DMS 273 (cell line): ENCODE data around the gene ZNF275.
"Not testable (repeated sequence)": the region's sequence is repeated elsewhere in the genome, so short reads cannot be mapped to it uniquely, and the experiment has no call there.

ENCODE experiments used
- DNase-seq: peaks from one replicate; lab custom pipeline; 2025; ENCODE audit not compliant: unreplicated experiment; lab: John Stamatoyannopoulos, UW

The ZNF275 gene

DNA sequence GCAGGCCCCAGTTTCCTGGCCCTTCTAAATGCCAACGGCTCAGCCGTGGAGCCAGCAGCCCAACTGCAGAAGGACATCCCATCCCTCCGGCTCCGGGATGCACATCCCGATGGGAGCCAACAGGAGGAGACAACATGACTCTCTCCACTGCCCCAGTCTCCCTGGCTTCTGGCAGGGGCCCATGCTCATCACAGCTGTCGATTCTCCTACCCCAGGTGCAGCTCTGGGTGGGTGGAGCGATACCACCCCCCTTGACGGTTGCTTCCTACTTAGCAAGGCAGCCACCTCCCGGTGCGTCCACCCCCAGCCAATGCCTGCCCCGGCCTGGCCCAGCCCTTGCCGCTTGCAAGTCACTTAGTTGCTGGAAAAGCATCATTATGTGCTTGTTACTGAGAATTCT, 19.5 kb downstream of the ZNF275 start:
- DNase-seq: peak; percentile 77

DNA sequence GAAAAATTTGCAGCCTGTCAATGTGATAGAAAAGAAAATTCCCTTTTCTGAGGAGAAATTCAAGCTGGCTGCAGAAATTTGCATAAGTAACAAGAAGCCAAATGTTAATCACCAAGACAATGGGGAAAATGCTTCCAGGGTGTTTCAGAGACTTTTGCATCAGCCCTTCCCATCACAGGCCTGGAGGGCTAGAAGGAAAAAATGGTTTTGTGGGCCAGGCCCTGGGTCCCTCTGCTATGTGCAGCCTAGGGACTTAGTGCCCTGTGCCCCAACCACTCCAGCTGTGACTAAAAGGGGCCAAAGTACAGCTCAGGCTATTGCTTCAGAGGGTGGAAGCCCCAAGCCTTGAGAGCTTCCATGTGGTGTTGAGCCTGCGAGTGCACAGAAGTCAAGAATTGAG, 23.9 kb downstream of the ZNF275 start:
- no peak for DNase-seq

DNA sequence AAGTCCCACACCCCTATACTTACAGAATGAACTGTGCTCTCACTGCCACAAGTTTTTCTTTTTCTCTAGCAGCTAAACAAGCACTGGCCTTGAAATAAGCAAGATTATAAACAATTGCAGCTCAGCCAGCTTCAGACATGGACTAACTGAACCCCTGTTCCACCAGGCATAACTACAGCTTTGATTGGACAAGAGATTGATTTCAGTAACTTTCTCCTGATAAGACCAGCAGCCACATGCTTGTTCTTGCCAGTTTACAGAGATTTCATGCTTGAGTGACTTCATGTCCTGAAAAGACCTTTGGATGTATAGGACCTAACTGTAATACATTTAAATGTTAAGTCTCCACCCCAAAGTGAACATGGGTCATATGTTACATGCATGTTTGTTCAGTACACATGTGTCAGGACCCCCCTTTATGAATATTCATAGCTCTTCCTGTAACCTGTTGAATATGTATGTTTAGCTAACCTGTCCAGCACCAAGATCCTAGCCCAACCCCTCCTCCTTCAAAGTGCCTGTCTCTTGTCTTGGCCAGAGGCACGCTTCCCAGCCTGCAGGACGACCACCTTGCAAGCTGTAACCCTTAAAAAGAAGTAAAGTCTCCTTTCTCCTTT, 27.9 kb downstream of the ZNF275 start:
- peak; percentile 87 for DNase-seq

DNA sequence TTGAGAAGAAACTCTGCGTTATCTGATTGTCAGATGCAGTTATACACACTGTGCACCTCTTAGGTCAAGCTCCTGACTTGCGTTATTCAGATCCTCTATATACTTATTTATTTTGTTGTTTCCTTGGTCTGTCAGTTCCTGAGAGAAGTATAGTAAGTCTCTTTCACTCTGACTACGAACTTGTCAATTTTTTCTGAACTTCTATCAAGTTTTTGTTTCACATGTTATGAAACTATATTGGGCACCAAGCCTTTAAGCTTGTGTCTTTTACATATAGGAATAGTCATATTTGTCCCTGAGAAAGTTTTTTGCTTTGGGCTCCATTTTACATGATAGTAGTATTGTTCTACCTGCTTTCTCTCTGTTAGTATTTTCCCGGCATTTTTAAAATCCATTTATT, 31.7 kb downstream of the ZNF275 start:
- no peak for DNase-seq

DNA sequence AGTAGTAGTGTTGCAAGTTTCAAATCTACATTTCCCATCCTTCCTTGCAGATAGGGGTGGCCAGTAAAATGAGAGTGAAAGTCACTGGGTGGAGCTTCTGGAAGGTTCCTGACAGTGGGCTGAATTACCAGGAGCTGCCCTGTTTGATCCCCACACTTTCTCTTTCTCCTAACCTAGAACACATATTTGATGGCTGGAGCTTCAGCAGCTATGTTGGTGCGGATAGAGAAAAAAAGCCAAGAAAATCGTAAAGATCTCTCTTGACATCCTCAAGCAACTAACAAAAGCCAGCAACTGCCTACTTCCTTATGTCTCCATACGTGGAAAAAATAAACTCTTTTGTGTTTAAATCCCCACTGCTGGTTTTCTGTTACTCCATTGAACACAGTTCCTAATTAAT, 32.2 kb downstream of the ZNF275 start:
- DNase-seq: no peak

DNA sequence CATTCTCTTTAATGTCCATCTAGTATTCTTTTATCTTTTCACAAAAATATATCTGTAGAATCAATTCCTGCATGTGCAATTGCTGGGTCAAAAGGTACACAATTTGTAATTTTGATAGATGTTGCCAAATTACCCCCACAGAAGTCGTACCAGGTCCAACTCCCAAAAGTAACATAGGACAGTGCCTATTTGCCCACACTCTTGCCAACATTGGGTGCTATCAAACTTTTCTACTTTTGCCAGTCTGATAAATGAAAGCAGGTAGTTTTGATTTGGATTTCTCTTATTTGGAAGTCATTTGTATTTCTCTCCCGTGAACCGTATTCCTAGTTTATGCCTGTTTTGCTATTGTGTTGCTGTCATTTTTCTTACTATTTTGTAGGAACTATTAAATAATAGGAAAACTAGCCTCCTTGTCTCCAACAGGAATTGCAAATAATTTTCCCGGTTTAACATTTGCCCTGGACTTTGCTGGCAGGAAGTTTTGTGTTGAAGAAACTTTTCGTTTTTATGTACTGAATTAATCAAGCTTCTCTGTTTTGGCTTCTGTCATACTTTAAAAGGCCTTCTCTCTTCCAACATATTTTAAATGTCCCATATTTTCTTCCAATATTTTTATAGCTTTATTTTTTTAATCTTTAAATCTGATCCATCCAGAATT, 33.1 kb downstream of the ZNF275 start:
- no peak for DNase-seq

DNA sequence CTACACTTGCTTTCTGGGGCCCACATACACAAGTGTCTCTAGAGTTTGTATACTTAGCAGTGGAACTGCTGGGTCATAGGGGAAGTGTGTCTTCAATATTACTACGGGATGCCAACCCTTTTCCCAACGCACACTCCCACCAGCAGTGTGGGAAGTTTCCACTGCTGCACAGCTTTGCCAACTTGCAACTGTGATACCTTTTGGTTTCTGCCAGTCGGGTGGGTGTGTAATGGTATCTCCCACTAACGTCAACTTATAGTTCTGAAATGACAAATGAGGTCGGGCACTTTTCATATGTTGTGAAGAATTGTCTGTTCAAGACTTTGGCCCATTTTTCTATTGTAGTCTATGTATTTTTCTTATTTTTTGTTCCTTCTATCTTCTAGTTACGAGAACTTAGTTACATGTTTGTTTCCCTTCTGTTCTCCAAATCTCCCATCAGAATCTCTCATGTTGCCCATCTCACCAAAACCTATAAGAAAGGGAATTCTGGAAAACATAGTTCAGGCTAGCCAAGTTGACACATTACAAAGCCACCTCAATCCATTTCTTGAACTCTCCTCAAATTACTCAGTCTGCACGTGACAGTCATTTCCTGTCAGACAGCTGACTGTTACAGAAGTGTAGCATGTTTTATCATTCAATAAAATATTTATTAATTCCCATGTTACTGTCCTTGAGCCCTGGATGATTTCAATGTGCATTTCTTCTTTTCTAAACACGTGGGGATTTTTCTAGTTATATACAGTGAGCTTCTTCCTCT, 36.5 kb downstream of the ZNF275 start:
- no peak for DNase-seq

DNA sequence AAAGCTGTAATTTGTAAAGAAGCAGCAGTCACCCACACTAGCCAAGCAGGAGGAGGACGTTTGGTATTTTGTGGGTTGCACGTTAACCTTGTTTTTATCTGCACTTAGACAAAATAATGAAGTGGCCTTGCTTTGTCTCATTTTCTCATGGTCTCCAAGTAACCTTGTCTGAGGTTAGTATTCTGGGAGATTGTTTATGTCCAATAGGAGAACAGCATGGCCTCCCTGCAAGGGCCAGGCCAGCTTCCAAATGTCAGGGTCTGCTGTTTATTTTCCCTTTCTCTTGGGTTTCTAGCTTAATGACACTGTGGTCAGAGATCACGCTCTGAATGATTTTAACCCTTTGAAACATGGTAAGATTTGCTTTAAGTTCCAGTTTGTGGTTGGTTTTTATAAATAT, 37.3 kb downstream of the ZNF275 start:
- DNase-seq: no peak

DNA sequence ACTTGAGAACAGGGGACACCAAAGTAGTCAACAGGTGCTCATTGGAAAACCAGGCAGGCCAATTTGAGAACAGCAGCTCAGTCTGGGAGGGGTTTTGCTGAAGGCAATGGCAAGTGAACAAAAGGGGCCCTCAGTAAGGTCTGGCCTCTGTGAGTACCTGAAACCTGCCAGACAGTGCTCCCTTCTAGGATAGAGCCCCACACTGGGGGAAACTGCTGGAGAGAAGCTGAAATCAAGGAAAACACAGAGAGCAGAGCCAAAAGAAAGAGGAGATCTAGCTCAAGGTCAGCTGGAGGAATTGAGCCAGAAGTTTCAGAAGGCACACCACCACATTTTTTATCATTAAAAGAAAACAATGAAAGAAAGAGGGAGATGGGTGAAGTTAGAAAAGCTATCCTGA, 39.0 kb downstream of the ZNF275 start:
- DNase-seq: no peak

DNA sequence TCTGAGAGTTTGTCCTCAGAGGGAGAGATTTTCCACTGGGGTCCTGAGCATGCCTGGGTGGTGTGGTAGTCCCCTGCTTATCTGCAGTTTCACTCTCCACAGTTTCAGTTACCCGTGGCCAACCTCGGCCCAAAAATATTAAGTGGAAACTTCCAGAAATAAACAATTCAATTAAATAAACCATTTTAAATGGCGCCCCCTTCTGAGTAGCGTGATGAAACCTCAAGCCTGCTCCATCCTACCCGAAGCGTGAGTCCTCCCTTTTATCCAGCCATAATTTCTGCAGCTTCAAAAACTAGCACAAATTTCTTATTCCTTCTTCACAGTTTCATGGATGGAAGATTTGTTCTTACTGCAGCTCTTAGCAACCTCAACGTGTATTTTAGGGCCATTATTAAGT, 40.5 kb downstream of the ZNF275 start:
- DNase-seq: no peak

DNA sequence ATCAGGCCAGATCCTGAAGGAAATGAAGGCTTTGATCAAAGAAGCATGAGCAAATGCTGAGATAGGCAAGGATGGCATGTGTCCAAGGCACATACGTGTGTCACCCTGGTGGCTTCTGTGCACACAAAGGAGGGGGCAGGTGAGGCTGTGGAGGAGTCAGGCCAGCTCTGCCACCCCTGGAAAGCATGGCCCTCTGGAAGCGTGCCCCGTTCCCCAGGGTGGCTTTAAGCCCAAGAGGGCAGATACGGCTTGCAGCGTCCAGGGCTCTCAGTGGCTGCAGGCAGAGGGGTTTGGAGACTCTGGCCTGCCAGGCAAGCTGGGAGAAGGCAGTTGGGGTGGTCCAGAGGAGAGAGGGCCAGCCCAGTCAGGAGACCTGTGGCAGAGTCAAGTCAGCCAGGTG, 41.6 kb downstream of the ZNF275 start:
- no peak for DNase-seq

DNA sequence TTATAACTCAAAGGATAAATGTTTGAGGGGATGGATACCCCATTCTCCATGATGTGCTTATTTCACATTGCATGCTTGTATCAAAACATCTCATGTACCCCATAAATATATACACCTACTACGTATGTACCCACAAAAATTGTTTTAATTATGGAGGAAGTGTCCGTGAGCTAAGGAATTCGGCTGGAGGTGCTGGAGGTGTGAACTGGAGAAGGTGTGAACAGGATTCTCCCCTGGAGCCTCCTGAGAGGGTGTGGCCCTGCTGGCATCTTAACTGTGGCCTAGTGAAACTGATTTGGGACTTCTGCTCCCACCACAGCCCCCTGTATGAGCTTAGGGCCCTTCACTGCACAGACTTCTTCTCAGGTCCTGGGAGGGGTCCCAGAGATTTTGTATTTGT, 43.8 kb downstream of the ZNF275 start:
- DNase-seq: no peak

DNA sequence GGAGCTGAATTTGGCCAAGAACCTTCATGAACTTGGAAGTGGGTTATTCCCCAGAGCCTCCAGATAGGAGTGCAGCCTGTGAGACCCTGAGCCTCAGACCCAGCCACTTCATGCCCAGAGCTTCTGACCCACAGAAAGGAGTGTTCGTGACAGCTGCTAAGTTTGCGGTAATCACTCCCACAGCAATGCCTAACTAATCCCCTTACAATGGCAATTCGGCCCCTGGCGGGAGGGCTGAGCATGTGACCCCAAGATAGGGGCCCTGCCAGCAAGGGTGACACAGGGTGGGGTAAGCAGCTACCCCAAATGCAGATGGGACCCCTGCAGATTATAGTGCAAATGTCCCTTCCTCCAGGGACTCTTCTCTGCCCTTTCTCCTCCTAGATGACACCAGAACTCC, 44.7 kb downstream of the ZNF275 start:
- no peak for DNase-seq

DNA sequence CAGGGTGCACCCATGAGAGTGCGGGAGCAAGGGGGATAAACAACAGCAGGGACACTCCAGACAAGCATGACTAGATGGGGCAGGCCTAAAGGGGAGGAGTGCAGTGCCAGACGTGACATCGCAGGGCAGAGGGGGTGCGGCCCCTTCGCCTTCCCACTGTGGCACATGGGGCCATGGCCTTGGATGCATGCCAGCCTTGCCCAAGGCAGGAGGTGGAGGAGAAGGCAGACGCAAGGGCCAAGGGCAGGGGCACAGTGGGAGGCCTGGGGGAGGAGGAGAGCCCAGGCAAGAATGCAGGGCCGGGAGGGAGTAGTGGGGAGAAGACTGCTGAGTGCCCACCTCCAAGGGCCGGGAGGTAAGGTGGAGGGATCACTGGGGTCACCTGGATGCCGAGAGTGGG, 45.6 kb downstream of the ZNF275 start:
- DNase-seq: no peak

DNA sequence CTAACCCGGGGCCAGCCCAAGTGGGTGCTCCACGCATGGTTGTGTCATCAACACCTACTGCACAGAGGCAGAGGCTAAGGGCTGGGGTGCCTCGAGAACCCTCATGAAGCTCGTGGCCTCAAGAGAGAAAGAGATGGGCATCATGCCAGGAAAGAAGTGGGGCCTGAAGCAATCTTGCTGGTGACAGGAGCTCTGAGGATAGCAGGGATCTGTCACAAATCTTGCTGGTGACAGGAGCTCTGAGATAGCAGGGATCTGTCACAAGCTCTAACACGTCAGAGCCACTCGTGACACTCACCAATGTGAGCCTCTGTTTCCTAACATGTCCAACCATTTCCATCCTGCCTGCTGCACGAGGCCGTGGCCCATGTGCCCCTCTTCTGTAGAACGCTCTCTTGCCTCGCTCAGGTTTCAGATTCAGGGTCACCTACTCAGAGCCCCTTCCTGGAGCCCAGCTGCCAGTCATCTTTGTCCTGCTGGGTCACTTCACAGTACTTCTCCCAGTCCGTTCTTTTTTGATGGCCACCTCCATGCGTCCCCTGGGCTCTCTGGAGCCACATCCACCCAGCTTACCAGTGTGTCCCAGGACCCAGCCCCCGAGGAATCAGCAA, 46.1 kb downstream of the ZNF275 start:
- DNase-seq: peak; percentile 25

DNA sequence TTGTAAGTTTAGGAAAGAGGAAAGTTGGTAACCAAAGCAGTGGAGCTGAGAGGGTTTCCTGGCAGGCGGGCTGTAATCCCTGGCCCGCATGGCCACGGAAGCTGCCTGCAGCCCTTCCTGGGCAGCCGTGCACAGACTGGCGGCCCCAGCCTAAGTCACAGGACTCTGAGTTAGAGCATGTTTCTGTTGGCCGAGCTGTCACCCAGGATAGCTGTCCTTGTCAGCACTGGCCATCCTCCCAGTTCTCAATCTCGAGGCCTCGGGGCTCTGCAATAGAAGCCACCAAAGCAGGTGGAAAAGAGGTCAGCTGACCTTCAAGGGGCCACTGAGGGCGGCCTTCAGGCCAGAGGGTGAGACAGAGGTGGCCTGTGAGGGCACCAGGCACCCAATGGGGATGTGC, 46.7 kb downstream of the ZNF275 start:
- no peak for DNase-seq

DNA sequence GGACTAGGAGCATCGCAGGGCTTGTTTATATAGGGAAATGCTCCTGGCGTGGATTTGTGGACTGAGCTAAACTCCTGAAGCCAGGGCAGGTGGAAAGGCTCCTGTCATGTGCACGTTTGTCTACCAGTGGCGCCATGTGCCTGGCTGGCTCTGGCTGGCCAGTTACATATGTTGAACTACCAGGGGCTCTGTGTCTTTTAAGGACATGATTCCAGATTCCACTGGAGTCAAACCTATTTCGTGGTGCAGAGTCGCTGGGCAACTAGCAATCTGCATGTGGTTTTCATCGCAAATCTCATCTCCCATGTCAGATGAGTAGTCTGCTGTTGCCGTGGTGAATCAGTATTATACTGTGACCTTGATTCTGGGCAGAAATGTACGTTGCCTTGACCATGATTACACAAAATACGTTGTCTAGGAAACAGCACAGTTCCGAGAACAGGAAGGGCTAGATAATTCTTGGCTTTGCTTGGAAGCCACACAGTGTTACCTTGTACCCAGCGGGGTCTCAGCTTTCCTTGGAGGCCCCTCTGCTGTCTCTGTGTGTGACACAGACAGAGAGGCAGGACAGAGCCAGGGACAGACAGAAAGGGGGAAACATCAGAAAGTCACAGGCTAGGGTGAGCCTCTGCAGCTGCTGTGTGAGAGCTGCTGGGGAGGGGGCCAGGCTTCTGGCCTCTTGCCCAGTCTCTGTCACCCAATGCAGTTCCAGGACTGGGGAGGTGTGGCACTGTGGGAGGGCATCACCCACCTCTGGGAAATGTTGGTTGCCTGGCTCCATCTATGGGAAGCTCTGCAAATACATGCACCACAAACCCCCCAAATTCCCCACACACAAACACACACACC, 48.0 kb downstream of the ZNF275 start:
- DNase-seq: peak; percentile 90

DNA sequence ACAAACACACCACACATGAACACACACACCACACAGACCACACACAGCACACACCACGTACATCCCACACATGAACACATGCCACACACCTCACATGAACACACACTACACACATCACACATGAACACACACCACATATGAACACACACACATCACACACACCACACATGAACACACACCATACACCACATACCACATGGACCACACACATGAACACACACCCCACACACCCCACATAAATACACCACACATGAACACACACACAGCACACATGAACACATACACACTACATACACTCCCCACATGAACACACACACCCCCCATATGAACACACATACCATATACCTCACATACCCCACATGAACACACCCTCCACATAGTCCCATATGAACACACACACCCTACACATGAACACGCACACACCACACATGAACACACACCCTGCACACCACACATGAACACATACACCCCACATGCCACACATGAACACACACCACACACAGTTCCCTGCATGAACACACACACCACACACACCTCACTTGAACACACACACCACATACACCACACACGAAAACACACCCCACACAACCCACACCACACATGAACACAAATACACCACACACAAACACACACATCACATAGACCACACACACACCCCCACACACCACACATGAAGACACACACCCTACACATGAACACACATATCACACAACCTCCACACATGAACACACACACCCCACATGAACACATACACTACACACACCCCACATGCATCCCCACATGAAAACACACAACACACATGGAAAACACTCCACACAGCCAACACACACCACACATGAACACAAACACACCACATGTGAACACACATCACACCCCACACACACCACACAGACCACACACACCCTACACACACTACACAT, 48.9 kb downstream of the ZNF275 start:
- DNase-seq: no peak

DNA sequence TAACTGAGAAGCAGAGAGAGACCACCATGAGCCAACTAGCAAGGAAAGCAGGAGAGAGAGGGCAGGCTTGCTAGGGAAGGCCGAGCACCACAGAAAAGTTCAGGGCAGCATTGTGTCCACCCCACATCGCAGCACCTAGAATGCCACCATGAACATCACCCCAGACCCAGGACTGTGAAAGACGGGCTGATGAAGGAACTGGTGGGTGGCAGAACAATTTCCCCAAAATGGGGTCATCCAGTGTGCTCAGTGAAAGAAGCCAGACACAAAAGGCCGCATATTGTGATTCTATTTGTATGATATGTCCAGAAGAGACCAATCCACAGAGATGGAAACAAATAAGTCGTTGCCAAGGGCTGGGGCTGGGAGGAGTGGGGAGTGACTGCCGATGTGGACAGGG, 50.4 kb downstream of the ZNF275 start:
- no peak for DNase-seq

DNA sequence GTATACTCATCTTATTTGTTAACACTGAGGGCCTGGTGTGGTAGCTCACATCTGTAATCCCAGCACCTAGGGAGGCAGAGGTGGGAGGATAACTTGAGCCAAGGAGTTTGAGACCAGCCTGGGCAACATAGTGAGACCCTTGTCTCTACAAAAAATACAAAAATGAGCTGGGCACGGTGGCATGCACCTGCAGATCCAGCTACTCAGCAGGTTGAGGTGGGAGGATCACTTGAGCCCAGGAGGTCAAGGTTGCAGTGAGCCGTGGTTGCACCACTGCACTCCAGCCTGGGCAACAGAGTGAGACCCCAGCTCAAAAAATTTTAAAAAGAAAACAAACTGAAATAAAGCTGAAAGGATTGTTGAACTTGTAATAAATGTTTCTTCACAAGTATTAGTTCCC, 51.0 kb downstream of the ZNF275 start:
- not testable (repeated sequence) for DNase-seq
